ENCODE results near the gene ZNF555.
"Not testable (repeated sequence)": the region's sequence is repeated elsewhere in the genome, so short reads cannot be mapped to it uniquely, and the experiment has no call there.

ZNF555 gene

DNA sequence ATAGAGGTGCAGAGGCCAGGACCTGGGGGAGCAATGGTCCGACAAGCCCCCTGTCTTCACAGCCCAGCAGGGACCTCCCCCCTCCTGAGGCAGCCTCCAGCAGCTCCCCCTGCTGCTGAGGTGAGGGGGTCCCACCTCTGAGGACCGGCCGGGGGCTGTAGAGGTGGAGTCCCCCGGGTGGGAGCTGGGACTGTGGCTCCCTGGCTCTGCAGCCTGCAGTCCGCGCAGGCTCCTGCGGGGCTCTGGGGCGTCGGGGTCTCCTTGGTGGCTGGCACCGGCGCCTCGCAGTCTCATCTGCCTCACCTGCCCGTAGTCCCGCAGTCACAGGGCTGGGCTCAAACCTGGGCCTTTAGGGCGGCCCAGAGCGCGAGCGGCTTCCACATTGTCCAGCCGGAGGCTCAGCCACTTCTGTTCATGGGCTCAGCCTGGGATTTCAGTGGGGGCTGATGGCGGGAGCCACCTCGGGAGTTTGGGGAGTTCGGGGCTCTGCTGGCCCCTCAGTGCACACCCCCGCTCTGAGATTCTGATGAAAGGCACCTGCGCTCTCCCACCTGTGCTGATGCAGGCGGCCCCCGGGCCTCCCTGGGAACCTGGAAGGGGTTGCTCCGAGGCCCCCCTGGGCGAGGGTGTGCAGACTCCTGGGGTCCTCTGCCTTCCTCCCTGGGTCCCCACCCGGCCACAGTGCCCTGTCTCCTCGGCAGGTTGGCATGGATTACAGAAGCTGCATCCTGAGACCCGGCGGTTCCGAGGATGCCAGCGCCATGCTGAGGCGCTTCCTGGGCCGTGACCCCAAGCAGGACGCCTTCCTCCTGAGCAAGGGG is 28.7 kb upstream of the ZNF555 start:
- Mint-ChIP-seq H3K36me3 (peaks cover 37 to 46% of the 10 kb centered on the region in 2 donors), H3K4me3 (no peak overlapping the region), H3K9me3 (peaks cover 4 to 5% of the 10 kb centered on the region in 2 donors), H3K27me3 (no peaks in the 10 kb centered on the region), H3K4me1 (peaks cover 4 to 6% of the 10 kb centered on the region in 2 donors), H3K27ac (no peak overlapping the region)
- DNase-seq (no peak), ATAC-seq (replicated peaks) (no peak)

GRCh38 chr19:2813235-2814160 is 27.8 kb upstream of the ZNF555 start:
- Mint-ChIP-seq H3K4me1 (peaks cover 6 to 7% of the 10 kb centered on the region in 2 donors), H3K27ac (no peak overlapping the region), H3K9me3 (peaks cover 4 to 5% of the 10 kb centered on the region in 2 donors), H3K36me3 (peaks cover 37 to 41% of the 10 kb centered on the region in 2 donors), H3K27me3 (no peaks in the 10 kb centered on the region), H3K4me3 (no peak overlapping the region)
- ATAC-seq (replicated peaks) (no peak), DNase-seq (no peak)

DNA sequence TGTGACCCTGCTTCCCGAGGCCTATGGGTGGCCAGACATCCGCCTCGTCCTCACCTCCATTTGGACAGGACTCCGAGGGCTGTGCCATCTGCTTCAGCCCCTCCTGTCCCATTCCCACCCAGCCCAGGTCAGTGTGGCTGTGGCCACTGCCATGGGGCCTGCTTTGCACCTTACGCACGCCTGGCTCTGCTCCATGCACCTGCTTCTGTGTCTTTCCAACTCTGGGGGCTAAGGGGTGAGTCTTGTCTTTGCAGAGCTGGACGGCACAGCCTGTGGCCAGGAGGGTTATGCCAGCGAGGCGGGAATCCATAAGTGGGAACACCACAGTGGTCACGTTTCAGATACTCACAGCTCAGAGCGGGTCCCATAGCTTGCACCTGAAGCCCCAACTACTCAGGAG is 26.8 kb upstream of the ZNF555 start:
- no peak overlapping the region for H3K27ac Mint-ChIP-seq
- no peak for DNase-seq
- H3K36me3 Mint-ChIP-seq, result peaks cover 29 to 31% of the 10 kb centered on the region in 2 donors
- peaks cover 7 to 11% of the 10 kb centered on the region in 2 donors for H3K4me1 Mint-ChIP-seq
- peaks cover 4 to 5% of the 10 kb centered on the region in 2 donors for H3K9me3 Mint-ChIP-seq
- no peaks in the 10 kb centered on the region for H3K27me3 Mint-ChIP-seq
- no peak overlapping the region for H3K4me3 Mint-ChIP-seq
- no peak for ATAC-seq (replicated peaks)

DNA sequence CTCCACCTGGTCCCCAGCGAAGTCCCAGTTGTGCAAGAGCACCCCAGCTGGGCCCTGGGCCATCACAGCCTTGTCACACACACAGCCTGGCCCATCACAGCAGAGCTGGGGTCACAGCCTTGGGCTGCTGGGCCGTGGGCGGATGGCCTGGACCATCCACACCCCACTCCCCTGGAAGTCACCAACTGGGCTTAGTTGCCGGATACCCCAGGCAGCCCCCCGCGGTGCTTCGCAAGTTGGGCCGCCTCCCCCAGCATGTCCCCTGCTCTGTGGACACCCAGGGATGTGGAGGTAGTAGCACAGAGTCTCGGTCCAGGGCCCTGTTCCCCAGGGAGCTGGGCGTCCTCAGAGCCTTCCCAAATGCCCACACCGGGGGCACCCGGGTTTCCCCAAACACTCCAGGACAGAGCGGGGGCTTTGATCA is 26.1 kb upstream of the ZNF555 start:
- no peak for ATAC-seq (replicated peaks)
- no peak overlapping the region for H3K4me3 Mint-ChIP-seq
- peaks cover 4 to 5% of the 10 kb centered on the region in 2 donors for H3K9me3 Mint-ChIP-seq
- H3K27ac Mint-ChIP-seq, result peak overlapping the region; percentile 43
- H3K36me3 Mint-ChIP-seq, result peaks cover 25 to 27% of the 10 kb centered on the region in 2 donors
- no peak for DNase-seq
- H3K27me3 Mint-ChIP-seq, result no peaks in the 10 kb centered on the region
- peaks cover 8 to 11% of the 10 kb centered on the region in 2 donors for H3K4me1 Mint-ChIP-seq

GRCh38 chr19:2815923-2816322 is 25.4 kb upstream of the ZNF555 start:
- DNase-seq, result no peak
- no peak overlapping the region for H3K27ac Mint-ChIP-seq
- ATAC-seq (replicated peaks), result no peak
- peaks cover 9 to 11% of the 10 kb centered on the region in 2 donors for H3K4me1 Mint-ChIP-seq
- no peaks in the 10 kb centered on the region for H3K27me3 Mint-ChIP-seq
- H3K4me3 Mint-ChIP-seq, result no peak overlapping the region
- peaks cover 4 to 5% of the 10 kb centered on the region in 2 donors for H3K9me3 Mint-ChIP-seq
- peaks cover 22 to 27% of the 10 kb centered on the region in 2 donors for H3K36me3 Mint-ChIP-seq

DNA sequence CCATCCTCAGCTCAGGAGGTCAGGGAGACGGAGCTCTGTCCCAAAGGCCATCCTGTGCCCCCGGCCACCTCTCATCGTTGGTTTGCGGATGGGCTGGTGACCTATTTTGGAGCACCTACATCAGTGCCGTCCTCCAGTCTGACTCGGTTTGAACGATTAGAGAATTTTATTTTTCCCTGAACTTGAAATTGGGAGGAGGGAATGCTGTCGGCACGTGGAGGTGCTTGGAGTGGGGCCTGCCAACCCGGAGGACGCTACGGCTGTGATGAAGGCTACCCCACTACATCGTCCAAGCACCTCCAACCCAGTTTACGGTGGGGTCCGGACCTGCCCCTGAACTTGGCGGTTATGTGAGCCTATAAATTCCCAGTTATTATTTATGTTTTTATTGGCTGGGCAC is 24.6 kb upstream of the ZNF555 start:
- peaks cover 17 to 23% of the 10 kb centered on the region in 2 donors for H3K36me3 Mint-ChIP-seq
- H3K27ac Mint-ChIP-seq, result no peak overlapping the region
- H3K27me3 Mint-ChIP-seq, result no peaks in the 10 kb centered on the region
- no peak overlapping the region for H3K4me3 Mint-ChIP-seq
- no peak for ATAC-seq (replicated peaks)
- DNase-seq, result no peak
- peaks cover 4 to 5% of the 10 kb centered on the region in 2 donors for H3K9me3 Mint-ChIP-seq
- H3K4me1 Mint-ChIP-seq, result peaks cover 10 to 17% of the 10 kb centered on the region in 2 donors

DNA sequence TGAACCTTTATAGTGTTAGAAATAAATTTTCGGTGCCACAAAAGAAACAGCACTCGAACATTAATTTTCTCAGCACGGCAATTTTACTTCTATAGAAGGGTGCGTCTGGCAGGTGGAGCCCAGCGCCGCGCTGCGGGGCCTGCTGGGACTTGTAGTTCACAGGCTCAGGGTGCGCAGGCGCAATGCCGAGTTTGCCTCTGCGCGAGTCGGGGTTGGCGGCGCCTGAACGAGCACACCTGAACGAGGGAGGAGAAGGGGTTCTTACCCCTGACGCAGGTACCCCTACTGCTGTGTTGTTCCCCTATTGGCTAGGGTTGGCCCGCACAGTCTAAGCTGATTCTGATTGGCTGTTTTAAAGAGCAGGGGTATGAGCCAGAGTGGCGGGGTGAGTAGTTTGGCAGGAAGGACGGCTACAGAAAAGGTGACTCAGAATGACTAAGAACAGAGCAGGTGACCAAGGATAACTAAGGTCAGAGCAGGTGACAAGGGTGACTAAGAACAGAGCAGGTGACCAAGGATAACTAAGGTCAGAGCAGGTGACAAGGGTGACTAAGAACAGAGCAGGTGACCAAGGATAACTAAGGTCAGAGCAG is 23.9 kb upstream of the ZNF555 start:
- peaks cover 10 to 20% of the 10 kb centered on the region in 2 donors for H3K4me1 Mint-ChIP-seq
- H3K27me3 Mint-ChIP-seq; H3K9me3 Mint-ChIP-seq; ATAC-seq (replicated peaks); DNase-seq; H3K4me3 Mint-ChIP-seq: not testable (repeated sequence)
- peak overlapping the region; percentile 43 for H3K27ac Mint-ChIP-seq
- peaks cover 17 to 23% of the 10 kb centered on the region in 2 donors for H3K36me3 Mint-ChIP-seq

DNA sequence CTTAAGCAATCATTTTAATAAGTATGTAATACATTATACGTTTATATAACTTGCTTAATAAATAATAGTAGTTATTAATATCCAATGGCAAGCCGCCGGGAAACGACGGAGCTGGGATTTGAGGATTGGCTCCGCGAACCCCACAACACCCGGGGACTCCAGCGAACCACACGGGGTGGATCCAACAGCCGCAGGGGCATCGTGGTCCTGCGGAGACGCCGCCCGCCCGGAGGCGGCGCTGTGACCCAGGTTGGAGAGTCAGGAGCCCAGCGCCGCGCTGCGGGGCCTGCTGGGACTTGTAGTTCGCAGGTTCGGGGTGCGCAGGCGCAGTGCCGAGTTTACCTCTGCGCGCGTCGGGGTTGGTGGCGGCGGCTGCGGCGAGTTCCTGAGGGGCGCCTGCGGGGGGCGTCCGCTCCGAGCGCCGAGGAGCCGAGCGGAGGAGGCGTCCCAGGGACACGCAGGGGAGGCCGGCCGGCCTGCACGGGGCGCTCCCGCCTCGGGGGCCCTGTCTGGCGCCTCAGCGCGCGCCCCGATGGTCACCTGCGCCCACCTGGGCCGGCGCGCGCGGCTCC is 21.6 kb upstream of the ZNF555 start, which contains the start of gene ZNF554:
ZNF554 (plus strand) TSS at position 329 of the 572 bp plus-strand sequence; CDS start at position 533, 204 bp downstream.
- H3K9me3 Mint-ChIP-seq, result peaks cover 4 to 5% of the 10 kb centered on the region in 2 donors
- DNase-seq (peak; percentile 94), ATAC-seq (replicated peaks) (peak; percentile 95 to 96)
- H3K36me3 Mint-ChIP-seq, result peaks cover 15% of the 10 kb centered on the region in 2 donors
- H3K27ac Mint-ChIP-seq, result peak within 1 kb of the TSS; percentile 86
- H3K4me3 Mint-ChIP-seq, result peak within 1 kb of the TSS; percentile 90 to 95
- H3K4me1 Mint-ChIP-seq, result peaks cover 10 to 20% of the 10 kb centered on the region in 2 donors
- H3K27me3 Mint-ChIP-seq, result no peaks in the 10 kb centered on the region

DNA sequence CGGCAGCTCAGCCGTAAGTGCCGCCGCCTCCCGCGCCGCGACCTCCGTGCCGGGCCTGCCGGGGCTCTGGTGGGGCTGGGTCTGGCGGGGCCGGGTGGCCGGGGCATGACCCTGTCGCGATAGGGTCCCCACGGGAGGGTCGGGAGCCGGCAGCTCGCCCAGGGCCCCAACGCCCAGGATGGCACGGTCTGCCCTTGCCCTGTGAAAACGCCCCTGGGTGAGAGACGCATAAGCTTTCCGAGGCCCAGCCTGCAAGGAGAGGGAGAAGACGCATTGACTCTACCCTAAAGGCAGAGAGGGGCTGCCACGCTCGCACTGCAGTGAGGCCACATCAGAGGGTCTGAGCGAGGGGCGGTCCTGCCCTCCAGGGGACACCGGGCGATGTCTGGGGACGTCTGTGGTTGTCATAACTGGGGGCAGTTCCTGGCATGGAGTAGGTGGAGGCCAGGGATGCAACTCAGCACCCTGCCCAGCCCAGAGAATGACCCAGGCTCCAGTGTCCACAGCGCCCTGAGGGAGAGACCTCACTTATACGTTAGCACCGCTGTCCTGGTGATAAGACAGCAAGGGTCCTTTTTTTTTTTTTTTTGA is 21.1 kb upstream of the ZNF555 start:
- peak overlapping the region; percentile 83 to 95 for H3K4me3 Mint-ChIP-seq
- no peaks in the 10 kb centered on the region for H3K27me3 Mint-ChIP-seq
- H3K4me1 Mint-ChIP-seq, result peaks cover 10 to 20% of the 10 kb centered on the region in 2 donors
- DNase-seq (no peak), ATAC-seq (replicated peaks) (peak; percentile 30 to 36)
- H3K27ac Mint-ChIP-seq, result no peak overlapping the region
- H3K9me3 Mint-ChIP-seq, result peaks cover 4 to 5% of the 10 kb centered on the region in 2 donors
- peaks cover 12 to 17% of the 10 kb centered on the region in 2 donors for H3K36me3 Mint-ChIP-seq

GRCh38 chr19:2822846-2823245 is 18.4 kb upstream of the ZNF555 start:
- H3K36me3 Mint-ChIP-seq, result peaks cover 14 to 17% of the 10 kb centered on the region in 2 donors
- DNase-seq (no peak), ATAC-seq (replicated peaks) (no peak)
- H3K9me3 Mint-ChIP-seq, result peaks cover 5 to 8% of the 10 kb centered on the region in 2 donors
- H3K27me3 Mint-ChIP-seq, result no peaks in the 10 kb centered on the region
- H3K4me1 Mint-ChIP-seq, result peaks cover 12 to 20% of the 10 kb centered on the region in 2 donors
- H3K27ac Mint-ChIP-seq, result peak overlapping the region; percentile 9
- H3K4me3 Mint-ChIP-seq, result no peak overlapping the region

GRCh38 chr19:2823646-2824045 is 17.6 kb upstream of the ZNF555 start:
- no peaks in the 10 kb centered on the region for H3K27me3 Mint-ChIP-seq
- H3K4me1 Mint-ChIP-seq, result peaks cover 17 to 24% of the 10 kb centered on the region in 2 donors
- peaks cover 22 to 24% of the 10 kb centered on the region in 2 donors for H3K36me3 Mint-ChIP-seq
- H3K27ac Mint-ChIP-seq, result no peak overlapping the region
- peaks cover 8 to 11% of the 10 kb centered on the region in 2 donors for H3K9me3 Mint-ChIP-seq
- H3K4me3 Mint-ChIP-seq, result no peak overlapping the region
- ATAC-seq (replicated peaks), result no peak
- no peak for DNase-seq

- no peak overlapping the region for H3K4me3 Mint-ChIP-seq
- ATAC-seq (replicated peaks) (no peak), DNase-seq (no peak)
- peaks cover 17 to 22% of the 10 kb centered on the region in 2 donors for H3K4me1 Mint-ChIP-seq
- peaks cover 25 to 28% of the 10 kb centered on the region in 2 donors for H3K36me3 Mint-ChIP-seq
- H3K9me3 Mint-ChIP-seq, result peaks cover 9 to 12% of the 10 kb centered on the region in 2 donors
- H3K27ac Mint-ChIP-seq, result no peak overlapping the region
- no peaks in the 10 kb centered on the region for H3K27me3 Mint-ChIP-seq
Observed at GRCh38 chr19:2824129-2824528, 17.1 kb upstream of the ZNF555 start.

DNA sequence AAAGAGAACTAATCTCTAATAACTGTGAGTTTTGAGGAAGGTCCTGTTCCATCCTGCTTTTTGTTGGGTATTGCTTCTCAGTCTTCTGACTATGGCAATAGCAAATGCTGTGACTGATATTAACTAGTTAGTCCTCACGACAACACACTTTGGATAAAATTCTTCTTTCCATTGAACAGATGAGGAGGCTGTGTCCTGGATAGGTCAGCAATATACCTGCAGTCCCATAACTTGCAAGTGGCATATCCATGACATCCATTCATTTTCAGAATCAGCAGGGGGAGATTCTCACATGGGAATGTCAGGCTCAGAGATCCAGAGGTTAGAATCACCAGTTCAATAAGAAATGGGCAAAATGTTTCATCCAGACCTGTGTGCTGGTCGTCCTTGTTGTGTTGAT is 14.3 kb upstream of the ZNF555 start:
- DNase-seq (no peak), ATAC-seq (replicated peaks) (no peak)
- Mint-ChIP-seq H3K27ac (no peak overlapping the region), H3K4me1 (peaks cover 13 to 14% of the 10 kb centered on the region in 2 donors), H3K36me3 (peaks cover 36 to 38% of the 10 kb centered on the region in 2 donors), H3K4me3 (no peak overlapping the region), H3K27me3 (no peaks in the 10 kb centered on the region), H3K9me3 (peaks cover 15 to 16% of the 10 kb centered on the region in 2 donors)

Measured in stimulated activated naive B cell treated with anti-CD40 and anti-IgM and Interleukin-4, amounts not matched to agents 10 μg/mL and 1 μg/mL and 100 μg/mL, for 72 hours (primary cell).